ENCODE measurements around the gene KCNJ6.
A peak's percentile ranks its signal among the peaks of the same experiment; 100 is the strongest.

KCNJ6 gene

GRCh38 chr21:37711836-37712568 lies 204.3 kb downstream of the KCNJ6 start:
- peak; percentile 96 for TF ChIP-seq CTCF (IDR thresholded peaks at IDR 0.05; ENCODE audit: control insufficient read depth, insufficient read depth, low read depth, low read length, missing control alignments)
- H3K4me3 ChIP-seq (ENCODE audit: control insufficient read depth, low read depth, low read length), result no peak overlapping the region
- DNase-seq (ENCODE audit: low read depth), result peak; percentile 37

DNA sequence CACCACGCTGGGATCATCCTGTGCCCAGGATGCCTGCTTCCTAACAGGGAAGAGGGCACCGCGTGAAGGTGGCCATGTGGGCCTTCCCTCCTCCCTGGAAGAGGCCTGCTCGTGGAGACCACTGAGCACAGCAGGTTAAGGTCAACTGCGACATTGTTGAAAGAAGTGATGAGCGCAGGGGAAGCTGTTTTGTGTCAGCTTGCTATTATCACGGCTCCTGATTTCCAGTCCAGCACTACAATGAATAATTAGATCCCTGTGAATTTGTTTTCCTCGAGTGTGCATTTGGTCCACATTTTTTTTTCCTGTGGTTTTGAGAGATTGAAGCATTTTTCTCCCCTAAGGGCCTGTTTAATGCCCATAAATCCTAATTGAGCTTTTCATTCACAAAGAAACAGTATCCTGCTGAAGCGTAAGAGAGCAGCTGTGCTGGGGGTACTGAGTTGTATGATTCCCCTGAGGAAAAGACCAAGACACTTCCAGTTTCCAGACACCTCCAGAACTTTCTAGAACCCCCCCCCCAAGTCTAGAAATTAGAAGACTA lies 204.9 kb downstream of the KCNJ6 start:
- no peak overlapping the region for H3K4me3 ChIP-seq (ENCODE audit: control insufficient read depth, low read depth, low read length)
- TF ChIP-seq CTCF (IDR thresholded peaks at IDR 0.05; ENCODE audit: control insufficient read depth, insufficient read depth, low read depth, low read length, missing control alignments), result no peak
- no peak for DNase-seq (ENCODE audit: low read depth)

DNA sequence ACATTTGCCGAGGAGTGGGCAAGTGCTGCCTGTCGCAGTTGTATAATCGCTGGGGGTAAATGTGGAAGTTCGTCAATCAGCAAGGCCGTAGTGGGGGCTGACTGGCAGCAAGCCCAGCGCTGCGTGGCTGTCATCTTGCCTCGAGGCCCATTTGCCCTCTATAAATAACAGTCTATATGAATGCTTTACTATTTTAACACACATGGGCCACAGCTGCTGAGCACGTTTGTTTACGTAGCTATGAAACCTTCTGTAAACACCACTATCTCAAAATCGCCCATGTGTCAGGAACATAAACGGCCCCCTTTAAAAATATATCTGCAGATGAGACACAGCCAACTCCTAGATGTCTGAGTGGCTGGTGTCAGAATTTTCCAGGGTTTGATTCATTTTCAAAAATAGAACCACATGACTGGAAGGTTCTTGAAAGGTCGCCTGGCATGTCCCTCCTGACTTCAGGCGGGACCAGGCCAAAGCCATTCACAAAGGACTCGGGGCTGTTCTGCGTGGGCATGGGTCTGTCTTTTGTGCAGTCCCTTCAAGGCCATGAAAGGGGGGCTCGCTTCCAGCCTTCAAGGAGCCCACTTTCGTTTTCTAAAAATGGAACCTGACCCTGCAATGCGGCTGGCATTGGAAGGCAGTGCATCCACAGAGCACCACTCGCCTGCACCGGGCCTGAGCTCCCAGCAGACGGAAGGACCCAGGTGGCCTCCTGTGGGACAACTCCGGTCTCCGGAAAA lies 205.5 kb downstream of the KCNJ6 start:
- TF ChIP-seq CTCF (IDR thresholded peaks at IDR 0.05; ENCODE audit: control insufficient read depth, insufficient read depth, low read depth, low read length, missing control alignments), result no peak
- H3K4me3 ChIP-seq (ENCODE audit: control insufficient read depth, low read depth, low read length), result no peak overlapping the region
- no peak for DNase-seq (ENCODE audit: low read depth)

DNA sequence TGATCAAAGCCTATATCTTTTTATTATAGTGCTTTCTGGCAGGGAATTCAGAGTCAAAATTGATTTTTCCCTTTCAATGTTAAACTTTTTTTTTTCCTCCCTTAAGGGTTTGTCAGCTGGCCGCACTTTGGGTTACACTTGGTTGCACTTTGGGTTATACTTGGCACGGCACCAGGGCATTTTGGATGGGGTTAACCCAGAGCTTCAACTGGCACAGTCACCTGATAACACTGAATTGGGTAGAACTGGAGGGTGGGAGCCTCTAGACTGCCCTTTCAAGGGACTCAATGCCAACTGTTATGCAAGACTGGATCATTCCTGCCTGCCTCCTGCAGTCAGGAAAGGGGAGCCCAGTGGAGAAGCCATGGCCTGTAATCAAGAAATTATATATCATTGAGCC lies 211.5 kb downstream of the KCNJ6 start:
- no peak for TF ChIP-seq CTCF (IDR thresholded peaks at IDR 0.05; ENCODE audit: control insufficient read depth, insufficient read depth, low read depth, low read length, missing control alignments)
- no peak for DNase-seq (ENCODE audit: low read depth)
- H3K4me3 ChIP-seq (ENCODE audit: control insufficient read depth, low read depth, low read length), result no peak overlapping the region

DNA sequence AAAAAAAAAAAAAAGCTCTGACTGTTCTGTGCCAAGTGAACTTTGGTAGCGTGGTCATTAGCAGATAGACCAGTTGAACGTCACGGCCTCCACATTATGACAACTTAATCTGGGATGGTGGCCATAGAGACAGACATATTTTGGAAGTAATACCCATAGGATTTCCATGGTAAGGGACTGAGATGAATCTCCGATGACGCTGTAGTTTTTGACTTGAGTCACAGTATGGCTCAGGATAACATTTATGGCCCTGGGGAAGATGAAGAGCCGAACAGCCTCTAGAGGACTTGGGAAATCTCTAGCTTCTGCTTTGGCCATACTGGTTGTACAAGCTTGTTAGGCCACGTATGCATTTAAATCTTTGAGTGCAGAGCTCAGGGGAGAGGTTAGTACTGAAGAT lies 214.0 kb downstream of the KCNJ6 start:
- TF ChIP-seq CTCF (IDR thresholded peaks at IDR 0.05; ENCODE audit: control insufficient read depth, insufficient read depth, low read depth, low read length, missing control alignments), result no peak
- no peak for DNase-seq (ENCODE audit: low read depth)
- no peak overlapping the region for H3K4me3 ChIP-seq (ENCODE audit: control insufficient read depth, low read depth, low read length)

GRCh38 chr21:37700641-37701202 lies 215.5 kb downstream of the KCNJ6 start:
- DNase-seq (ENCODE audit: low read depth), result peak; percentile 54
- H3K4me3 ChIP-seq (ENCODE audit: control insufficient read depth, low read depth, low read length), result no peak overlapping the region
- peak; percentile 83 for TF ChIP-seq CTCF (IDR thresholded peaks at IDR 0.05; ENCODE audit: control insufficient read depth, insufficient read depth, low read depth, low read length, missing control alignments)

Data from AG09309 (cell line).